ENCODE measurements around the gene ZNF273. TPM values are rescaled to one million over a fixed set of nuclear protein-coding genes. Genes with fewer than 3 reads are reported as not detected.
"Not testable (repeated sequence)": the region's sequence is repeated elsewhere in the genome, so short reads cannot be mapped to it uniquely, and the experiment has no call there.

The ZNF273 gene
- total RNA-seq, 5 donors from 2014 or later (not counting 1 experiment from before 2014, with no cell fraction given), result 5.9 to 9.0 (median 7.4) TPM

DNA sequence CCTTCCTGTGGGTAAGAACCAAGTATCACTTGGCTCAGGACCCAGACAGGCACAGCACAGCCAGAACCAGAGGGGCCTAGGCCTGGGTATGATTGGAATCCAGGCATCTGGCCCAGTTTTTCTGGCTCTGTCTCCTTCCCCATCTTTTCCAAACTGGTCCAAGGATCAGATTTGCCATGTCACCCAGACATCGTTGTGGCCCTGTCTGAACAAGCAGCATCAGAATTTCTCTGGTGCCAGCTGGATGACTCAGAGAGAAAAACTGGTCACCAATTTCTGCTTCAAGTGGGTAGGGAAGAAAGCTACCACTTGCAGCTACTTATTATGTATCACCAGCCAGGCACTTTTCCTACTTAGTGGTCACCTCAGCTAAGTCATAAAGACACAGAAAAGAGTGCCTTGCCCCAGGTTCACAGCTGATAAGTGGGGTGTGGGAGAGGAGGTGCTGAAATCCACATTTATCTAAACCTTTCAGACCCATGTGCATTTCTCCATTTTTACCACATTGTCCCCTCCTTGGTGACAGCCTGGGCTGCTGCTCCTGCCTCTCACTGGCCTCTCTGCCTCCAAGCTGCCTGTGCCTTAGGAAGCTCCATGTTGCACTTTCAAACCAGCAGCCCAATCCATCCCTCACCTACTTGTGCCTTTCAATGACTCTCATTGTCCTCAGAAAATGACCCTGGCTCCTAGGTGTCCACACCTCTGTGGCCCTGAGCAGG lies 11.6 kb upstream of the ZNF273 start:
- peaks cover 0 to 21% of the 10 kb centered on the region in 2 experiments for H3K4me1 ChIP-seq (ENCODE audit: control insufficient read depth in 1 of 2, extremely low read depth in 1 of 2, insufficient read depth in 2 of 2, low read length in 2 of 2)
- no CpG with 5 or more reads among the region's 1 CpG for WGBS (ENCODE audit: insufficient coverage)
- H3K27ac ChIP-seq (ENCODE audit: low read length); H3K9me3 Mint-ChIP-seq; POLR2A ChIA-PET; H3K9me3 ChIP-seq; H3K4me3 ChIP-seq (ENCODE audit: control insufficient read depth in 1 of 2, extremely low read depth in 1 of 2, low read length in 1 of 2); H3K36me3 Mint-ChIP-seq; H3K36me3 ChIP-seq (ENCODE audit: control insufficient read depth in 2 of 2, extremely low read depth in 1 of 2, insufficient read depth in 1 of 2, low read length in 1 of 2); ATAC-seq (replicated peaks in 1 of 4); H3K4me3 Mint-ChIP-seq; DNase-seq; CTCF ChIA-PET; H3K27ac Mint-ChIP-seq: not testable (repeated sequence)
- H3K27me3 Mint-ChIP-seq, result peaks cover 24 to 48% of the 10 kb centered on the region in 2 donors
- peaks cover 8 to 51% of the 10 kb centered on the region in 2 experiments for H3K27me3 ChIP-seq (replicated peaks in 1 of 2; ENCODE audit: control insufficient read depth in 2 of 2, extremely low read depth in 1 of 2, insufficient read depth in 2 of 2, low read length in 1 of 2)
- H3K4me1 Mint-ChIP-seq, result peaks cover 10 to 12% (median 12%) of the 10 kb centered on the region in 3 donors

- Histone ChIP-seq H3K9me3 (no peaks in the 10 kb centered on the region), H3K4me1 (ENCODE audit: control insufficient read depth in 1 of 2, extremely low read depth in 1 of 2, insufficient read depth in 2 of 2, low read length in 2 of 2) (peaks cover 0 to 21% of the 10 kb centered on the region in 2 experiments), H3K4me3 (ENCODE audit: control insufficient read depth in 1 of 2, extremely low read depth in 1 of 2, low read length in 1 of 2) (no peak overlapping the region), H3K27me3 (replicated peaks in 1 of 2; ENCODE audit: control insufficient read depth in 2 of 2, extremely low read depth in 1 of 2, insufficient read depth in 2 of 2, low read length in 1 of 2) (peaks cover 8 to 48% of the 10 kb centered on the region in 2 experiments), H3K27ac (ENCODE audit: low read length) (no peak overlapping the region), H3K36me3 (ENCODE audit: control insufficient read depth in 2 of 2, extremely low read depth in 1 of 2, insufficient read depth in 1 of 2, low read length in 1 of 2) (no peaks in the 10 kb centered on the region)
- Mint-ChIP-seq H3K9me3 (no peaks in the 10 kb centered on the region), H3K4me1 (peaks cover 10 to 12% (median 12%) of the 10 kb centered on the region in 3 donors), H3K27me3 (peaks cover 18 to 43% of the 10 kb centered on the region in 2 donors), H3K36me3 (no peaks in the 10 kb centered on the region), H3K27ac (no peak overlapping the region), H3K4me3 (no peak overlapping the region)
- ATAC-seq (replicated peaks in 1 of 4) (no peak), DNase-seq (no peak)
- ChIA-PET POLR2A (no interaction called here), CTCF (no interaction called here)
These were observed 11.0 kb upstream of the ZNF273 start for GRCh38 chr7:64892116-64892515.

DNA sequence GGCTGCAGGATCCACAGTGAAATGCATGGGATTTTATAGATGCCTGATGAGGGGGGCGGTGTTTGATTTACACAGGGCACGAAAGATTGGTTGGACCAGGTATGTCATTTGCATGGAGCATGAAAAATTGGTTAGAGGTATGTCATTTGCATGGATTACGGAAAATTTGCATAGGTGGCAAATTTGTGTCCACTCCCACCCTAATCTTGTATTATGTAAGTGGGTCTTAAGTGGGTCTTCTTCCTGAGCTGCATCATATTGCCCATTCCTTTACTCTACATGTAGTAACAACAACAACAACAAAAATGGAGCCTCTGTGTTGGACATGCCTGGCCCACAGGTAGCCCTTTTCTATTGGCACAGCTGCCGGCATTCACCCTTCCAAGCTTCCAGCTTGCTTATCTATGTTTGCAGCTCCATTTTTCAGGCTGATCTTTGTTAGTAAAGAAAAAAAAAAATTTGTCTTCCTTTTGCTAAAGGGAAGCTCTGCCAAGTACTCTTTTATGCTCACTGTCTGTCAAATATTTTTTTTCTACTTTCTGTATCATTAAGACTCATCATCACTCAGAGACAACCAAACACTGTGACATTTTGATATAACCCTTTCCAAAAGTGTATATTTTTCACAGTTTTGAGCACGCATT lies 10.3 kb upstream of the ZNF273 start:
- POLR2A ChIA-PET, result no interaction called here
- WGBS (ENCODE audit: insufficient coverage), result 80% methylated on average over 2 of the region's 5 CpGs
- H3K36me3 Mint-ChIP-seq, result no peaks in the 10 kb centered on the region

GRCh38 chr7:64893401-64893800 lies 9.7 kb upstream of the ZNF273 start:
- CTCF ChIA-PET, result no interaction called here
- no peak for ATAC-seq (replicated peaks in 1 of 4)
- no peak overlapping the region for H3K4me3 Mint-ChIP-seq

More for the DNA sequence above, 10.3 kb upstream of the ZNF273 start:
- H3K27ac ChIP-seq (ENCODE audit: low read length), result no peak overlapping the region
- DNase-seq, result no peak
- no peak overlapping the region for H3K4me3 ChIP-seq (ENCODE audit: control insufficient read depth in 1 of 2, extremely low read depth in 1 of 2, low read length in 1 of 2)
- no peak for ATAC-seq (replicated peaks in 1 of 4)
- CTCF ChIA-PET, result no interaction called here
- no peaks in the 10 kb centered on the region for H3K36me3 ChIP-seq (ENCODE audit: control insufficient read depth in 2 of 2, extremely low read depth in 1 of 2, insufficient read depth in 1 of 2, low read length in 1 of 2)
- Mint-ChIP-seq H3K27me3 (peaks cover 17 to 37% of the 10 kb centered on the region in 2 donors), H3K27ac (no peak overlapping the region), H3K4me1 (peaks cover 10 to 12% (median 11%) of the 10 kb centered on the region in 3 donors), H3K4me3 (no peak overlapping the region), H3K9me3 (no peaks in the 10 kb centered on the region)
- peaks cover 0 to 20% of the 10 kb centered on the region in 2 experiments for H3K4me1 ChIP-seq (ENCODE audit: control insufficient read depth in 1 of 2, extremely low read depth in 1 of 2, insufficient read depth in 2 of 2, low read length in 2 of 2)
- H3K9me3 ChIP-seq, result no peaks in the 10 kb centered on the region
- peaks cover 8 to 42% of the 10 kb centered on the region in 2 experiments for H3K27me3 ChIP-seq (replicated peaks in 1 of 2; ENCODE audit: control insufficient read depth in 2 of 2, extremely low read depth in 1 of 2, insufficient read depth in 2 of 2, low read length in 1 of 2)

DNA sequence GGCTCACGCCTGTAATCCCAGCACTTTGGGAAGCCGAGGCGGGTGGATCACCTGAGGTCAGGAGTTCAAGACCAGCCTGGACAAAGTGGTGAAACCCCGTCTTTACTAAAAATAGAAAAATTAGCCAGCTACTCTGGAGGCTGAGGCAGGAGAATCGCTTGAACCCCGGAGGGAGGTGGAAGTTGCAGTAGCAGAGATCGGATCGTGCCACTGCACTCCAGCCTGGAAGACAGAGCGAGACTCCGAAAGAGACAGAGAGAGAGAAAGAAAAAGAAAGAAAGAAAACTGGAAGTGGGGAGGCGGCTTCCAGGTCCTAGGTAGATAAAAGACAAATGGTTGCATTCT lies 640 bp upstream of the ZNF273 start:
- peak overlapping the region; percentile 96 to 99 for H3K4me3 ChIP-seq (ENCODE audit: control insufficient read depth in 1 of 2, extremely low read depth in 1 of 2, low read length in 1 of 2)
- peak overlapping the region; percentile 97 to 98 (median 97) for H3K4me3 Mint-ChIP-seq
- peaks cover 39 to 45% (median 43%) of the 10 kb centered on the region in 3 donors for H3K4me1 Mint-ChIP-seq
- H3K27me3 ChIP-seq (replicated peaks in 1 of 2; ENCODE audit: control insufficient read depth in 2 of 2, extremely low read depth in 1 of 2, insufficient read depth in 2 of 2, low read length in 1 of 2); H3K36me3 ChIP-seq (ENCODE audit: control insufficient read depth in 2 of 2, extremely low read depth in 1 of 2, insufficient read depth in 1 of 2, low read length in 1 of 2); H3K27ac ChIP-seq (ENCODE audit: low read length); H3K27me3 Mint-ChIP-seq; DNase-seq; H3K9me3 ChIP-seq; CTCF ChIA-PET; H3K36me3 Mint-ChIP-seq; H3K9me3 Mint-ChIP-seq; ATAC-seq (replicated peaks in 1 of 4): not testable (repeated sequence)
- peaks cover 5 to 23% of the 10 kb centered on the region in 2 experiments for H3K4me1 ChIP-seq (ENCODE audit: control insufficient read depth in 1 of 2, extremely low read depth in 1 of 2, insufficient read depth in 2 of 2, low read length in 2 of 2)
- POLR2A ChIA-PET, result interaction anchor here in 1 of 2 donors (0.6 to 1.0 kb wide), 3 partner anchors 98 to 104 kb away, joined by 3 read pairs; partner anchors contain the start of gene ERV3-1
- 90% methylated on average over 11 of the region's 11 CpGs for WGBS (ENCODE audit: insufficient coverage)
- peak overlapping the region; percentile 81 to 93 for H3K27ac Mint-ChIP-seq

More at GRCh38 chr7:64893401-64893800, 9.7 kb upstream of the ZNF273 start:
- H3K27ac Mint-ChIP-seq, result no peak overlapping the region
- Histone ChIP-seq H3K36me3 (ENCODE audit: control insufficient read depth in 2 of 2, extremely low read depth in 1 of 2, insufficient read depth in 1 of 2, low read length in 1 of 2) (no peaks in the 10 kb centered on the region), H3K9me3 (no peaks in the 10 kb centered on the region), H3K27me3 (replicated peaks in 1 of 2; ENCODE audit: control insufficient read depth in 2 of 2, extremely low read depth in 1 of 2, insufficient read depth in 2 of 2, low read length in 1 of 2) (peaks cover 8 to 36% of the 10 kb centered on the region in 2 experiments), H3K27ac (ENCODE audit: low read length) (no peak overlapping the region), H3K4me1 (ENCODE audit: control insufficient read depth in 1 of 2, extremely low read depth in 1 of 2, insufficient read depth in 2 of 2, low read length in 2 of 2) (peaks cover 0 to 14% of the 10 kb centered on the region in 2 experiments), H3K4me3 (ENCODE audit: control insufficient read depth in 1 of 2, extremely low read depth in 1 of 2, low read length in 1 of 2) (no peak overlapping the region)
- no peak for DNase-seq
- peaks cover 5 to 7% (median 5%) of the 10 kb centered on the region in 3 donors for H3K4me1 Mint-ChIP-seq
- POLR2A ChIA-PET, result no interaction called here
- WGBS (ENCODE audit: insufficient coverage), result 80% methylated on average over 1 of the region's 5 CpGs
- H3K36me3 Mint-ChIP-seq, result no peaks in the 10 kb centered on the region
- peaks cover 13 to 31% of the 10 kb centered on the region in 2 donors for H3K27me3 Mint-ChIP-seq
- no peaks in the 10 kb centered on the region for H3K9me3 Mint-ChIP-seq

GRCh38 chr7:64904008-64904407 lies 935 bp downstream of the ZNF273 start:
- no peak for ATAC-seq (replicated peaks in 1 of 4)

More at GRCh38 chr7:64904008-64904407, 935 bp downstream of the ZNF273 start:
- Mint-ChIP-seq H3K4me1 (peaks cover 48 to 59% (median 52%) of the 10 kb centered on the region in 3 donors), H3K9me3 (no peaks in the 10 kb centered on the region), H3K36me3 (no peaks in the 10 kb centered on the region), H3K4me3 (peak overlapping the region; percentile 97 to 98 (median 97)), H3K27ac (peak overlapping the region in 1 of 2 donors; percentile 44), H3K27me3 (no peaks in the 10 kb centered on the region)
- WGBS (ENCODE audit: insufficient coverage), result 100% methylated on average over 8 of the region's 15 CpGs
- ChIA-PET POLR2A (interaction anchor here in 1 of 2 donors (1.2 kb wide), 1 partner anchor 103 kb away, joined by 3 read pairs; the partner anchor contains the start of gene ERV3-1), CTCF (interaction anchor here in 1 of 2 donors (0.8 kb wide), 1 partner anchor 110 kb away, joined by 3 read pairs; the partner anchor contains the start of gene ZNF138)
- Histone ChIP-seq H3K27me3 (replicated peaks in 1 of 2; ENCODE audit: control insufficient read depth in 2 of 2, extremely low read depth in 1 of 2, insufficient read depth in 2 of 2, low read length in 1 of 2) (no peaks in the 10 kb centered on the region), H3K4me1 (ENCODE audit: control insufficient read depth in 1 of 2, extremely low read depth in 1 of 2, insufficient read depth in 2 of 2, low read length in 2 of 2) (peaks cover 5 to 23% of the 10 kb centered on the region in 2 experiments), H3K36me3 (ENCODE audit: control insufficient read depth in 2 of 2, extremely low read depth in 1 of 2, insufficient read depth in 1 of 2, low read length in 1 of 2) (no peaks in the 10 kb centered on the region), H3K27ac (ENCODE audit: low read length) (no peak overlapping the region), H3K4me3 (ENCODE audit: control insufficient read depth in 1 of 2, extremely low read depth in 1 of 2, low read length in 1 of 2) (peak overlapping the region in 1 of 2 donors; percentile 96), H3K9me3 (no peaks in the 10 kb centered on the region)
- no peak for DNase-seq

Data from T-cell (primary cell).